HG03520 (cell line): ENCODE results near the gene CATSPERD.

ENCODE experiments used
- ATAC-seq: cut with Tn5 transposase; IDR thresholded peaks from one replicate; pipeline ENCODE4 v1.9.1; 2021; ENCODE audit warnings: mild to moderate bottlenecking, moderate library complexity; ENCODE audit not compliant: unreplicated experiment

Gene CATSPERD

DNA sequence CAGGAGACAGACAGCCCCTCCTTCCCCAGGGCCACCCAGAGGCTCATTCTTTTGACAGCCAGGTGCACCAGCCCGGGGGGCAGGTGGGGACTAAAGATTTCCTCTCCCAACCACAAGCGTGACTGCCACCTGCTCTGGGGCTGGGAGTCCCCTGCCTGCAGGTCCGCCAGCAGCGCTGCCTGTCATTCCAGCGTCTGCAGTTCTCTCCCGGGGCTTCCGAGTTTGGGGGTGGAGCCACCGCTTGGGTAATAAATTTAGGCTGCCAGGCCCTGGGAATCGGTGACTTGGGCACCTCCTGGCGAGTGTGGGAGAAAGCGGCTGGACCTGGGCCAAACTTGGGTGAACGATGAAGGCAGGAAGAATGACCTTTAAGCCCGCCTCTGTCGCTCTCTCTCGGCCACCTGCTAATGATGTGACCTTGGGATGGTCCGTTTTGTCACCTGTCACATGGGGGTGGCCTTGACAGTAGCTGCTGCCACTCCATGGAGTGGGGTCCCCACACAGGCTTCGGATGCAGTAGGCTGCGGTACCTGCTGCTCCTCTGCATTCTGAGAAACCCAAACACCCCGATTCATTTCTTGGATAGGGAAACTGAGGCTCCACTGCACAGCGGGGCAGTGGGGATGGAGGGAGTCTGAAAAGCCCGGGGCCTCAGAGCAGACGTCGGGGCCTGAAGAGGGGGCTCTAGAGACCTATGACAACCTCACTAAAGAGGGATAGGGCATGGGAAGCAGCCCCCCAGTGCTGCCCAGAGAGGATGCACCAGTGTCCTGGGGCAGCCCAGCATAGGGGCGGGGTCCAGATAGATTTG lies 106.3 kb downstream of the CATSPERD start:
- ATAC-seq: no peak

DNA sequence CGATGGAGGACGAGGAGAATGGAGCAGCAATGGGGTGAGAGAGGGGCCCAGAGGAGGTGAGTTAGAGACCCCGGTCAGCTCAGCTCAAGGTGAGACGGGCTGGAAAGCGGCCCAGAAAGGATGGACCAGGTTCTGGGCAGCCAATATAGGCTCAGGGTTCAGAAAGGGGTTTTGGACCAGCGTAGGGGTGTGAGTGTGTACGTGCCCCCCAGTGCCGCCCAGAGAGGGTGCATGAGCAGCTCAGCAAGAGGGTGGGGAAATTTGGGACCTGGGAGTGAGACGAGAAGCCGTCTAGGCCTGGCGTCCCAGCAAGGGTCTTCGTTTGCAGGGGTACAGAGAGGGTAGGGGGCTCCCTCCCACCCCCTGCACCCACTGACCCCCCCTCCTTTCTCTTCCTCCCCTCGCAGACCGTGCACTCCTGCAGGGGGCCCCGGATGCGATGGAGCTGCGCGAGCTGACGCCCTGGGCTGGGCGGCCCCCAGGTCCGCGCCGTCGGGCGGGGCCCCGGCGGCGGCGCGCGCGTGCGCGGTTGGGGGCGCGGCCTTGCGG lies 107.0 kb downstream of the CATSPERD start:
- no peak for ATAC-seq

GRCh38 chr19:5827891-5828660 lies 107.6 kb downstream of the CATSPERD start:
- ATAC-seq: peak; percentile 69
